GM23248 (cell line): ENCODE results near the gene PAPOLB. TPM values are rescaled to one million over a fixed set of nuclear protein-coding genes. Genes with fewer than 3 reads are reported as not detected.

Experiments
- DNase-seq: peaks from one replicate; pipeline ENCODE4 v3.0.0-alpha.2; 2015
- H2AFZ ChIP-seq: fragments of 200-600 bp; sonication (generic); 2 replicates; pipeline ENCODE4 v1.6.1; 2016; ENCODE audit warnings: antibody characterized with exemption
- H3F3A ChIP-seq: fragments of 200-600 bp; sonication (generic); 2 replicates; pipeline ENCODE4 v1.6.1; 2016; ENCODE audit warnings: mild to moderate bottlenecking, antibody characterized with exemption, mixed run types; ENCODE audit not compliant: insufficient read depth
- H3K27ac ChIP-seq: fragments of 200-600 bp; sonication (generic); 2 replicates; pipeline ENCODE4 v1.5.1; 2016; ENCODE audit warnings: mild to moderate bottlenecking
- H3K27me3 ChIP-seq: fragments of 200-600 bp; sonication (generic); replicated peaks from 2 replicates; pipeline ENCODE4 v1.6.1; 2016; ENCODE audit warnings: mild to moderate bottlenecking; ENCODE audit not compliant: insufficient read depth
- H3K36me3 ChIP-seq: fragments of 200-600 bp; sonication (generic); 2 replicates; pipeline ENCODE4 v1.6.1; 2016; ENCODE audit warnings: low read depth, mild to moderate bottlenecking
- H3K4me1 ChIP-seq: fragments of 200-600 bp; sonication (generic); 2 replicates; pipeline ENCODE4 v1.6.1; 2016; ENCODE audit warnings: mild to moderate bottlenecking; ENCODE audit not compliant: insufficient read depth
- H3K4me2 ChIP-seq: fragments of 200-600 bp; sonication (generic); one replicate; pipeline ENCODE4 v1.6.1; 2016; ENCODE audit warnings: mild to moderate bottlenecking; ENCODE audit not compliant: unreplicated experiment
- H3K4me3 ChIP-seq: fragments of 200-600 bp; sonication (generic); 2 replicates; pipeline ENCODE4 v1.5.1; 2016; ENCODE audit warnings: mild to moderate bottlenecking
- H3K79me2 ChIP-seq: fragments of 200-600 bp; sonication (generic); 2 replicates; pipeline ENCODE4 v1.6.1; 2016; ENCODE audit warnings: mild to moderate bottlenecking; ENCODE audit not compliant: insufficient read depth
- H3K9ac ChIP-seq: fragments of 200-600 bp; sonication (generic); 2 replicates; pipeline ENCODE4 v1.6.1; 2016; ENCODE audit warnings: mild to moderate bottlenecking
- H3K9me2 ChIP-seq: fragments of 200-600 bp; sonication (generic); 2 replicates; pipeline ENCODE4 v1.6.1; 2016; ENCODE audit warnings: mixed run types, mild to moderate bottlenecking, moderate library complexity; ENCODE audit not compliant: insufficient read depth
- H3K9me3 ChIP-seq: fragments of 200-600 bp; sonication (generic); one replicate; pipeline ENCODE4 v1.6.1; 2017; ENCODE audit warnings: low read depth
- H4K20me1 ChIP-seq: fragments of 200-600 bp; sonication (generic); 2 replicates; pipeline ENCODE4 v1.6.0; 2016; ENCODE audit not compliant: insufficient read depth
- EZH2 ChIP-seq: fragments of 200-600 bp; sonication (generic); IDR thresholded peaks from 2 replicates; pipeline ENCODE4 v1.6.1; 2018; ENCODE audit warnings: antibody characterized with exemption, mild to moderate bottlenecking; ENCODE audit not compliant: insufficient read depth, poor library complexity, severe bottlenecking
- EZH2phosphoT487 ChIP-seq: fragments of 200-600 bp; sonication (generic); IDR thresholded peaks from 2 replicates; pipeline ENCODE4 v1.6.1; 2018; ENCODE audit warnings: antibody characterized with exemption, moderate library complexity, mild to moderate bottlenecking, low read depth; ENCODE audit not compliant: insufficient read depth
- WGBS, 2 experiments: methylation state at CpG; one replicate each; pipeline ENCODE4 v1.1.6; 2015 to 2017; ENCODE audit warnings: low lambda C conversion rate in 2 of 2, low coverage in 1 of 2; ENCODE audit errors: missing lambda C conversion rate in 2 of 2; 5-methylcytosine and 5-hydroxymethylcytosine counted together
- in situ Hi-C: fragments of 300-500 bp; cut with MboI; formaldehyde crosslinking; loops from 2 replicates; pipeline ENCODE4 v1.15.0; 2020
- polyA plus RNA-seq: library from polyadenylated mRNA; unstranded; fragments of >200 nt; fragmentation: Nextera tagmentation; extraction: Ambion mirVana; gene quantifications from 2 replicates; pipeline ENCODE4 v1.2.1, GENCODE V29; 2016
- total RNA-seq: library from RNA; depleted of rRNA; stranded (reverse); fragments of >200 nt; shearing (Covaris generic); gene quantifications from 2 replicates; pipeline ENCODE4 v1.2.3, GENCODE V29; 2014

The PAPOLB gene
- total and polyA plus RNA-seq, 2 experiments from 2014 or later: 0.11 TPM; not detected in 1

- Histone ChIP-seq H4K20me1 (no peaks in the 10 kb centered on the region), H3K36me3 (no peaks in the 10 kb centered on the region), H3K9me2 (no peaks in the 10 kb centered on the region), H3K27me3 (no peaks in the 10 kb centered on the region), H3K4me3 (no peak overlapping the region), H3K79me2 (no peaks in the 10 kb centered on the region), H3K4me1 (no peaks in the 10 kb centered on the region), H3K9ac (no peak overlapping the region), H3K9me3 (no peaks in the 10 kb centered on the region), H3K27ac (no peak overlapping the region), H3K4me2 (no peak overlapping the region), H3F3A (no peaks in the 10 kb centered on the region), H2AFZ (no peak overlapping the region)
- in situ Hi-C loops: no loop called here
- WGBS, 2 experiments: 81 to 89% methylated on average over 21 to 33 of the region's 36 CpGs
- TF ChIP-seq EZH2 (no peak), EZH2phosphoT487 (no peak)
- no peak for DNase-seq
Observed at GRCh38 chr7:4833691-4834600, 27.9 kb downstream of the PAPOLB start.

GRCh38 chr7:4833176-4833575 lies 28.7 kb downstream of the PAPOLB start:
- WGBS, 2 experiments: 87% methylated on average over 16 to 17 of the region's 17 CpGs
- Histone ChIP-seq H3K9ac (no peak overlapping the region), H3K27ac (no peak overlapping the region), H3K9me3 (no peaks in the 10 kb centered on the region), H3K4me2 (no peak overlapping the region), H3K36me3 (no peaks in the 10 kb centered on the region), H4K20me1 (no peaks in the 10 kb centered on the region), H3K27me3 (no peaks in the 10 kb centered on the region), H2AFZ (no peak overlapping the region), H3K79me2 (no peaks in the 10 kb centered on the region), H3F3A (no peaks in the 10 kb centered on the region), H3K9me2 (no peaks in the 10 kb centered on the region), H3K4me3 (no peak overlapping the region), H3K4me1 (no peaks in the 10 kb centered on the region)
- TF ChIP-seq EZH2phosphoT487 (no peak), EZH2 (no peak)
- DNase-seq: no peak
- in situ Hi-C loops: no loop called here

GRCh38 chr7:4832711-4833110 lies 29.1 kb downstream of the PAPOLB start:
- Histone ChIP-seq H2AFZ (no peak overlapping the region), H3K36me3 (no peaks in the 10 kb centered on the region), H3K4me2 (no peak overlapping the region), H3K4me3 (no peak overlapping the region), H3K9me2 (no peaks in the 10 kb centered on the region), H4K20me1 (no peaks in the 10 kb centered on the region), H3K9me3 (no peaks in the 10 kb centered on the region), H3K79me2 (no peaks in the 10 kb centered on the region), H3F3A (no peaks in the 10 kb centered on the region), H3K27ac (no peak overlapping the region), H3K9ac (no peak overlapping the region), H3K4me1 (no peaks in the 10 kb centered on the region), H3K27me3 (no peaks in the 10 kb centered on the region)
- 95 to 96% methylated on average over 16 of the region's 16 CpGs for WGBS, 2 experiments
- TF ChIP-seq EZH2 (no peak), EZH2phosphoT487 (no peak)
- in situ Hi-C loops: no loop called here
- no peak for DNase-seq

GRCh38 chr7:4831723-4832495 lies 29.9 kb downstream of the PAPOLB start:
- H3K36me3 ChIP-seq: no peaks in the 10 kb centered on the region
- TF ChIP-seq EZH2phosphoT487: no peak
- no peaks in the 10 kb centered on the region for H4K20me1 ChIP-seq
- H3K27me3 ChIP-seq: no peaks in the 10 kb centered on the region
- H3K4me3 ChIP-seq: no peak overlapping the region
- no peaks in the 10 kb centered on the region for H3K9me2 ChIP-seq
- H3K4me2 ChIP-seq: no peak overlapping the region
- no peak for DNase-seq
- whole genome bisulfite sequencing, 2 experiments: 78 to 79% methylated on average over 17 of the region's 17 CpGs
- no peaks in the 10 kb centered on the region for H3K4me1 ChIP-seq
- no peak overlapping the region for H2AFZ ChIP-seq
- H3K27ac ChIP-seq: no peak overlapping the region
- no peaks in the 10 kb centered on the region for H3K9me3 ChIP-seq
- H3K79me2 ChIP-seq: no peaks in the 10 kb centered on the region
- in situ Hi-C loops: no loop called here
- H3F3A ChIP-seq: no peaks in the 10 kb centered on the region
- H3K9ac ChIP-seq: no peak overlapping the region
